Sigmoid colon (tissue), 7 donors: ENCODE data around the gene FXYD7. TPM values are rescaled to one million over a fixed set of nuclear protein-coding genes. Genes with fewer than 3 reads are reported as not detected.
A peak's percentile ranks its signal among the peaks of the same experiment; 100 is the strongest.

ENCODE experiments used
- DNase-seq: peaks from one replicate; pipeline ENCODE4 v3.0.0-alpha.2; 2019
- H3K27ac ChIP-seq, 4 donors: fragments of 200-600 bp; sonication (generic); one replicate each; pipeline ENCODE4 v1.5.1; 2016 to 2019; ENCODE audit warnings: mild to moderate bottlenecking in 1 of 4
- H3K27me3 ChIP-seq, 3 donors: fragments of 200-600 bp; sonication (generic); one replicate each; pipeline ENCODE4 v1.5.1; 2019; ENCODE audit warnings: mild to moderate bottlenecking in 1 of 3
- H3K36me3 ChIP-seq, 4 donors: fragments of 200-600 bp; sonication (generic); one replicate each; pipeline ENCODE4 v1.5.1; 2016 to 2019
- H3K4me1 ChIP-seq, 4 donors: fragments of 200-600 bp; sonication (generic); one replicate each; pipeline ENCODE4 v1.5.1; 2017 to 2019
- H3K4me3 ChIP-seq, 4 donors: fragments of 200-600 bp; sonication (generic); one replicate each; pipeline ENCODE4 v1.5.1; 2017 to 2019; ENCODE audit warnings: mild to moderate bottlenecking in 2 of 4, moderate library complexity in 1 of 4
- H3K9me3 ChIP-seq, 4 donors: fragments of 200-600 bp in 3 of 4; sonication (generic) in 3 of 4; one replicate each; pipeline versions ENCODE4 v1.5.1 to v1.6.1; 2013 to 2019
- CTCF ChIP-seq, 4 experiments: fragments of 450-650 bp in 3 of 4; fragments of 200-600 bp in 1 of 4; IDR thresholded peaks; one replicate each; pipeline ENCODE4 v1.5.1; 2016 to 2019; ENCODE audit warnings: antibody characterized with exemption in 4 of 4, mild to moderate bottlenecking in 3 of 4, moderate library complexity in 2 of 4
- EP300 ChIP-seq, 4 donors: sonication (generic); formaldehyde crosslinking; IDR thresholded peaks; one replicate each; pipeline ENCODE4 v1.6.1; 2017; ENCODE audit warnings: antibody characterized with exemption in 4 of 4
- POLR2A ChIP-seq, 2 donors: fragments of 450-650 bp; IDR thresholded peaks; one replicate each; pipeline ENCODE4 v1.6.1; 2016; ENCODE audit warnings: antibody characterized with exemption in 2 of 2, mild to moderate bottlenecking in 2 of 2, moderate library complexity in 2 of 2
- POLR2AphosphoS5 ChIP-seq, 4 donors: sonication (generic); formaldehyde crosslinking; IDR thresholded peaks; one replicate each; pipeline ENCODE4 v1.6.1; 2017; ENCODE audit warnings: antibody characterized with exemption in 4 of 4
- WGBS, 2 donors: extraction: QIAGEN DNeasy Blood & Tissue Kit; methylation state at CpG; one replicate each; pipeline ENCODE4 v1.1.7; 2013; 5-methylcytosine and 5-hydroxymethylcytosine counted together
- intact Hi-C: fragments of 100-400 bp; cut with DNase I; formaldehyde crosslinking; loops from one replicate; pipeline ENCODE4 v1.15.1; 2023
- polyA plus RNA-seq, 3 donors: library from polyadenylated mRNA; stranded (reverse); fragments of 200-250 nt; gene quantifications; one replicate each; pipeline ENCODE4 v1.2.3, GENCODE V29; 2013
- total RNA-seq, 4 donors: library from RNA; depleted of rRNA; stranded (reverse); fragments of >200 nt; gene quantifications; one replicate each; pipeline ENCODE4 v1.1.0, GENCODE V29; 2016
- donor health status: healthy with polysubstance abuse.
- donor health status: Bipolar disorder and iron deficiency.
- donor health status: healthy.

The FXYD7 gene
- total and polyA plus RNA-seq, 7 donors, result 1.7 to 3.3 TPM; not detected in 5

GRCh38 chr19:35135389-35135909, 7.6 kb upstream of the FXYD7 start:
- DNase-seq, result peak; percentile 90
- H3K4me3 ChIP-seq, result peak overlapping the region; percentile 17 to 39 (median 36)
- peaks cover 0 to 32% (median 21%) of the 10 kb centered on the region in 4 donors for H3K4me1 ChIP-seq
- WGBS, 2 donors, result 1 to 2% methylated on average over 7 of the region's 7 CpGs
- no peaks in the 10 kb centered on the region for H3K9me3 ChIP-seq
- TF ChIP-seq EP300 (IDR thresholded peaks at IDR 0.05) (peak in 1 of 4 donors; percentile 38), POLR2A (IDR thresholded peaks at IDR 0.05) (no peak), CTCF (IDR thresholded peaks at IDR 0.05) (peak; percentile 80 to 95 (median 87)), POLR2AphosphoS5 (IDR thresholded peaks at IDR 0.05) (peak in 2 of 4 donors; percentile 4 to 25)
- intact Hi-C loops, result loop anchor here (2.0 kb wide), 1 partner anchor 21 kb away; the partner anchor contains the start of gene FXYD3
- peak overlapping the region; percentile 71 to 84 (median 79) for H3K27ac ChIP-seq
- peaks cover 12 to 38% (median 13%) of the 10 kb centered on the region in 3 donors for H3K27me3 ChIP-seq
- H3K36me3 ChIP-seq, result no peaks in the 10 kb centered on the region

- Histone ChIP-seq H3K9me3 (no peaks in the 10 kb centered on the region), H3K36me3 (no peaks in the 10 kb centered on the region), H3K27ac (peak overlapping the region; percentile 23 to 84 (median 68)), H3K4me3 (no peak overlapping the region), H3K4me1 (peaks cover 0 to 37% (median 25%) of the 10 kb centered on the region in 4 donors), H3K27me3 (peaks cover 13 to 45% (median 19%) of the 10 kb centered on the region in 3 donors)
- TF ChIP-seq CTCF (IDR thresholded peaks at IDR 0.05) (no peak), POLR2A (IDR thresholded peaks at IDR 0.05) (no peak), EP300 (IDR thresholded peaks at IDR 0.05) (no peak), POLR2AphosphoS5 (IDR thresholded peaks at IDR 0.05) (no peak)
- intact Hi-C loops, result no loop called here
- DNase-seq, result no peak
- WGBS, 2 donors, result 79 to 84% methylated on average over 11 of the region's 11 CpGs
Observed at GRCh38 chr19:35136231-35136630, 6.8 kb upstream of the FXYD7 start.

GRCh38 chr19:35136977-35137702, 5.9 kb upstream of the FXYD7 start:
- Histone ChIP-seq H3K27me3 (peaks cover 17 to 54% (median 21%) of the 10 kb centered on the region in 3 donors), H3K27ac (peak overlapping the region; percentile 82 to 84 (median 84)), H3K4me3 (no peak overlapping the region), H3K36me3 (no peaks in the 10 kb centered on the region), H3K4me1 (peaks cover 0 to 46% (median 34%) of the 10 kb centered on the region in 4 donors), H3K9me3 (no peaks in the 10 kb centered on the region)
- 23 to 56% methylated on average over 9 of the region's 9 CpGs for WGBS, 2 donors
- no peak for TF ChIP-seq CTCF (IDR thresholded peaks at IDR 0.05)
- no peak for TF ChIP-seq POLR2A (IDR thresholded peaks at IDR 0.05)
- TF ChIP-seq POLR2AphosphoS5 (IDR thresholded peaks at IDR 0.05), result no peak
- TF ChIP-seq EP300 (IDR thresholded peaks at IDR 0.05), result no peak
- intact Hi-C loops, result no loop called here
- no peak for DNase-seq

GRCh38 chr19:35138305-35138892, 4.7 kb upstream of the FXYD7 start, which contains the start of gene FXYD1:
Gene FXYD1 (plus strand): TSS chr19:35138824. CDS start chr19:35140080, 1,256 bp downstream.
- H3K27me3 ChIP-seq, result peaks cover 29 to 67% (median 34%) of the 10 kb centered on the region in 3 donors
- TF ChIP-seq EP300 (IDR thresholded peaks at IDR 0.05), result no peak
- TF ChIP-seq POLR2AphosphoS5 (IDR thresholded peaks at IDR 0.05), result peak in 3 of 4 donors; percentile 4 to 65 (median 26)
- no peak for TF ChIP-seq POLR2A (IDR thresholded peaks at IDR 0.05)
- H3K4me1 ChIP-seq, result peaks cover 0 to 58% (median 46%) of the 10 kb centered on the region in 4 donors
- 67 to 72% methylated on average over 18 of the region's 18 CpGs for WGBS, 2 donors
- H3K27ac ChIP-seq, result peak within 1 kb of the TSS; percentile 82 to 84 (median 84)
- H3K9me3 ChIP-seq, result no peaks in the 10 kb centered on the region
- H3K36me3 ChIP-seq, result no peaks in the 10 kb centered on the region
- peak; percentile 87 for DNase-seq
- intact Hi-C loops, result no loop called here
- peak within 1 kb of the TSS; percentile 34 to 53 (median 47) for H3K4me3 ChIP-seq
